HG02970 (cell line): ENCODE results near the gene EXO5.
"Not testable (repeated sequence)": the region's sequence is repeated elsewhere in the genome, so short reads cannot be mapped to it uniquely, and the experiment has no call there.

ENCODE experiments used
- ATAC-seq: cut with Tn5 transposase; IDR thresholded peaks from one replicate; pipeline ENCODE4 v1.9.1; 2021; ENCODE audit warnings: mild to moderate bottlenecking, moderate library complexity, moderate number of reproducible peaks; ENCODE audit not compliant: unreplicated experiment, low FRiP score

EXO5 gene, protein sequence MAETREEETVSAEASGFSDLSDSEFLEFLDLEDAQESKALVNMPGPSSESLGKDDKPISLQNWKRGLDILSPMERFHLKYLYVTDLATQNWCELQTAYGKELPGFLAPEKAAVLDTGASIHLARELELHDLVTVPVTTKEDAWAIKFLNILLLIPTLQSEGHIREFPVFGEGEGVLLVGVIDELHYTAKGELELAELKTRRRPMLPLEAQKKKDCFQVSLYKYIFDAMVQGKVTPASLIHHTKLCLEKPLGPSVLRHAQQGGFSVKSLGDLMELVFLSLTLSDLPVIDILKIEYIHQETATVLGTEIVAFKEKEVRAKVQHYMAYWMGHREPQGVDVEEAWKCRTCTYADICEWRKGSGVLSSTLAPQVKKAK

GRCh38 chr1:40508375-40509341 lies at the start of gene EXO5:
EXO5 (plus strand) TSS chr1:40508767; CDS start chr1:40514545, 5,778 bp downstream.
- peak; percentile 74 for ATAC-seq

DNA sequence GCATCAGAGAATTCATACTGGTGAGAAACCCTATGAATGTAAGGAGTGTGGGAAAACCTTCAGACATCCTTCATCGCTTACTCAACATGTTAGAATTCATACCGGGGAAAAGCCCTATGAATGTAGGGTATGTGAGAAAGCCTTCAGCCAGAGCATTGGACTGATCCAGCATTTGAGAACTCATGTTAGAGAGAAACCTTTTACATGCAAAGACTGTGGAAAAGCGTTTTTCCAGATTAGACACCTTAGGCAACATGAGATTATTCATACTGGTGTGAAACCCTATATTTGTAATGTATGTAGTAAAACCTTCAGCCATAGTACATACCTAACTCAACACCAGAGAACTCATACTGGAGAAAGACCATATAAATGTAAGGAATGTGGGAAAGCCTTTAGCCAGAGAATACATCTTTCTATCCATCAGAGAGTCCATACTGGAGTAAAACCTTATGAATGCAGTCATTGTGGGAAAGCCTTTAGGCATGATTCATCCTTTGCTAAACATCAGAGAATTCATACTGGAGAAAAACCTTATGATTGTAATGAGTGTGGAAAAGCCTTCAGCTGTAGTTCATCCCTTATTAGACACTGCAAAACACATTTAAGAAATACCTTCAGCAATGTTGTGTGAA lies 45.5 kb upstream of the EXO5 start:
- no peak for ATAC-seq

GRCh38 chr1:40469327-40469726 lies 39.2 kb upstream of the EXO5 start:
- ATAC-seq: no peak

DNA sequence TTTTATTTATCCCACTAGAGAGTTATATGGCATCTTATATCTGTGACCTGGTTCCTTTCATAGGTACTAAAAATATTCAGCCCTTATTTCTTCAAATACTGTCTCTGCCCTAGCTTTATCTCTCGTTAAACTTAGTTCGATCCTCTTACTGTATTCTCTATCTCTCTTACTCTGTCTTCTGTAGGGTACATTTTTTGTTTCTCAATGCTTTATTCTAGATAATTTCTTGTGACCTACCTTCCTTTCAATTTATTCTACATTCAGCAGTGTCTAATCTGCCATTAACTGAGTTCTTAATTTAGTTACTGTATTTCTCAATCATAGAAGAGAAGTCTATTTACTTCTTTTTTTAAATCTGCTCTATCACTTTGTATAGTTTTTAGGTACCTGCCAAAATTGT lies 33.3 kb upstream of the EXO5 start:
- no peak for ATAC-seq

DNA sequence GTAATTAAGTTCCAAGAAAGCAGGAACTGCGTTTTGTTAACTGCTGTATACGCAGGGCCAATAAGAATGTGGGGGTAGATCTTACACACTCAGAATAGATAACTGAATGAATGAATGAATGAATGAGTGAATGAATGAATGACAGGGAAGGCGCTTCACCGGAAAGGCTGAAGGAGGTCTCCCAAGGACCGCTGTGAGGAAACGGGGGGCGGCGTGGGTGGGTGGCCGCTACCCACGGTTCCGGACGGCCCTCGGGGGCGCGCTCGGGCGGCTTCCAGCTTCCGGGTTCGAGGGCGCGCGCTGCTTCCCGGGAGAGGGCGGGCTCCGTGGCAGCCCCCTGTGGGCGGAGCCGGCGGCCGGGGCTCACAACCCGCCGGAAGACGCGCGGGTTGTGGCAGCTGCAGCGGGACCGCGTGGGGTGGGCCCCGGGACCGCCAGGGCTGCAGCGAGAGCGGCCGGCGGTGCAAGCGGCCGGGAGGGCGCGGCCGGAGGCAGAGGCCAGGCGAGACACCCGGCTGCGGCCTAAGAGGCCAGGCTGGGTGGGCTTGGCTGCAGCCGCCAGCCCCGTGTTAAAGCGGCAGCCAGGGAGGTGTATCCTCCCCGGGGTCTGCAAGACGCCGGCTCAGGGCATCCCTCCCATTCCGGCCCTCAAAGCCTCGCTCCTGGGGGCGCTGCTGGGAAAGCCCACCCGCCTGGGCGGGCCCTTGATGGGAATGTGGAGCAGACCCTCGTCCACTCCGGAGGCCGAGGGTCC lies 31.5 kb upstream of the EXO5 start, which contains the start of gene ZFP69:
Gene ZFP69 (plus strand): TSS at position 367 of the 754 bp plus-strand sequence. CDS start 2,072 bp downstream, outside the sequence.
- ATAC-seq: peak; percentile 80

GRCh38 chr1:40477678-40478053 lies 30.9 kb upstream of the EXO5 start:
- ATAC-seq: peak; percentile 20

- no peak for ATAC-seq
Measured at GRCh38 chr1:40478276-40478675, 30.3 kb upstream of the EXO5 start.

GRCh38 chr1:40479156-40479555 lies 29.4 kb upstream of the EXO5 start:
- no peak for ATAC-seq

GRCh38 chr1:40495315-40495903 lies 13.2 kb upstream of the EXO5 start:
- no peak for ATAC-seq

GRCh38 chr1:40502651-40503050 lies 5.9 kb upstream of the EXO5 start:
- ATAC-seq: not testable (repeated sequence)

- ATAC-seq: no peak
Measured at GRCh38 chr1:40507973-40508372, 594 bp upstream of the EXO5 start.

- no peak for ATAC-seq
Measured at GRCh38 chr1:40519517-40519916, 10.9 kb downstream of the EXO5 start.

DNA sequence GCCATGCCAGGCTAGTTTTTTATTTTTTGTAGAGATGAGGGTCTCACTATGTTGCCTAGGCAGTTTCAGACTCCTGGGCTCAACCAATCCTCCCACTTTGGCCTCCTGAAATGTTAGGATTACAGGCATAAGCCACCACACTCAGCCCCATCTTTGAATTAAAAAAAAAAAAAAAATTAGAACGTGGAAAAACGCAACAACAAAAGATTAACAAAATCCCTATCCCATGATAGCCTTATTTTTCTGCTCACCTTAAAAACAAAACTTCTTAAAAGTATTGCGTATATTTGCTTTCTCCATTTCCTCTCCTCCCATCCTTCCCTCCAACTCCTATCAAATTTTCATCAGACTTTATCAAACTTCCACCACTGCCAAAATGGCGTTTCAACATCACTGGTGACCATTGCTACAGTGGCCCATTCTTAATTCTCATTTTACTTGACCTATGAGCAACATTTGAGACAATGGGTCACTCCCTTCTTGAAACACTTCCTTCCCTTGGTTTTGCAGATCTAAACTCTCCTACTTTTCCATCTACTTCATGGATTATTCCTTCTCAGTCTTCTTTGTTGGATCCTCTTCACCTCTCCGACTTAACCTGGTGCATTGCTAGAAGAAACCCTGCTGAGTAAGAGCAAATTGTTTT lies 22.3 kb downstream of the EXO5 start:
- ATAC-seq: no peak

GRCh38 chr1:40531381-40532061 lies 23.0 kb downstream of the EXO5 start, which contains the start of gene ZNF684:
ZNF684 (plus strand) TSS chr1:40531637; CDS start chr1:40533167, 1,530 bp downstream.
- peak; percentile 94 for ATAC-seq

GRCh38 chr1:40532062-40532389 lies 23.5 kb downstream of the EXO5 start:
- no peak for ATAC-seq

DNA sequence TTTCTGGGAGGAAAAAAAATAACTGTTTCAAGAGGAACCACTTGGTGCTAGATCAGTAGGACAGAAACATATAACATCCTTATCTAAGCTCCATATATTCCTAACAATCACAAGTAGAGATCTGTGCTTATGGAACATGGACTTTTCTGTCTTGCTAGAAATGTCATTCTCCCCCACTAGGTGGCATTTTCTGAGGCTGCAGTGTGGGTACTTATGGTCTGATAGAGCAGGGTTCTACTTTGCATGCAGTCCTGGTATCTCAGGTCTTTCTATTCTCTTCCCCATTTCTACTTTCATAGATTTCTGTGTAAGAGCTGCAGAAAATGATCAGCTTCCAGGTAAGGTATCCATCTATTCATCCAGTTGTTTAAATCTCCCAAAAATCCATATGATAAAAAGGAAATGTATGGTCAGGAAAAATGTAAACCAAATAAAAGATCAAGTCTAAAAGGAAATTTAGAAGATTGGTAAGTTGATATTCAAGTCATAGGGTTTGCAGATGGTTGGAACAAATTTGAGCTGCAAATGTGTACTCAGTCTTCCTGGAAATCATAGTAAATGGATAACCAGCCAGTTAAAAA lies 24.4 kb downstream of the EXO5 start:
- ATAC-seq: no peak

GRCh38 chr1:40534589-40534988 lies 26.0 kb downstream of the EXO5 start:
- ATAC-seq: no peak

DNA sequence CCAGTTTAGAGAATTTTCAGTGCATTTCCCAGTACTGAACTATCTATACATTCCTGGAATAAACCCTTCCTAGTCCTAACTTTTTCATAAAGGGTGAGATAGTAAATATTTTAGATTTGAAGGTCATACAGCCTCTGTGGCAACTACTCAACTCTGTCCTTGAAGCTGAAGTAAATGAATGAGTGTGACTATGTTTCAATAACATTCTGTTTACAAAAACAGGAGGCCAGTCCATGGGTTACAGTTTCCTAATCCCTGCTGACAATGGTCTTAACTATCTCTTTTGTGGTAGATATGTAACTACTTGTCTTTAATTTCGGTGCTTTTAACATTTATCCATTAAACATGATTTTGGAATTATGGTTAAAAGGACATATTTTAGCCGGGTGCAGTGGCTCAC lies 27.2 kb downstream of the EXO5 start:
- no peak for ATAC-seq
